GM19467 (cell line): ENCODE data around the gene CERK.

ENCODE experiments used
- ATAC-seq: cut with Tn5 transposase; IDR thresholded peaks from one replicate; pipeline ENCODE4 v1.9.1; 2021; ENCODE audit warnings: mild to moderate bottlenecking, moderate library complexity; ENCODE audit not compliant: unreplicated experiment

The CERK gene

DNA sequence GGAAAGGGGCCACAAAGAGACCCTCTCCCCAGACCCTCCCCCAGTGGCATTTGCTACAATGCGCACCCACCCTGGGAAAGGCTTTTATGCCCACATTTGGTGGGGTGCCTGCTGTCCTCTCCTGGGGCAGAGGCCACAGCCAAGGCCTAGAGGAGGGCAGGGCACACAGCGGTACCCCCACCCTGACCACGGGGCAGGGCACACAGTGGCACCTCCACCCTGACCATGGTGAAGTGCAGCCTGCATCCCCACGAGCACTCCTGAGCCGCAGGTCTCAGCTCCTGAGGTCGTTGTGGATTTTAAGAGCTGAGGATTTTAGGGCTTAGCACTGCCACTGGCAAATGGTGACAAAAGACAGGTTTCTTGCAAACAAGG is 34.1 kb downstream of the CERK start:
- ATAC-seq = no peak

DNA sequence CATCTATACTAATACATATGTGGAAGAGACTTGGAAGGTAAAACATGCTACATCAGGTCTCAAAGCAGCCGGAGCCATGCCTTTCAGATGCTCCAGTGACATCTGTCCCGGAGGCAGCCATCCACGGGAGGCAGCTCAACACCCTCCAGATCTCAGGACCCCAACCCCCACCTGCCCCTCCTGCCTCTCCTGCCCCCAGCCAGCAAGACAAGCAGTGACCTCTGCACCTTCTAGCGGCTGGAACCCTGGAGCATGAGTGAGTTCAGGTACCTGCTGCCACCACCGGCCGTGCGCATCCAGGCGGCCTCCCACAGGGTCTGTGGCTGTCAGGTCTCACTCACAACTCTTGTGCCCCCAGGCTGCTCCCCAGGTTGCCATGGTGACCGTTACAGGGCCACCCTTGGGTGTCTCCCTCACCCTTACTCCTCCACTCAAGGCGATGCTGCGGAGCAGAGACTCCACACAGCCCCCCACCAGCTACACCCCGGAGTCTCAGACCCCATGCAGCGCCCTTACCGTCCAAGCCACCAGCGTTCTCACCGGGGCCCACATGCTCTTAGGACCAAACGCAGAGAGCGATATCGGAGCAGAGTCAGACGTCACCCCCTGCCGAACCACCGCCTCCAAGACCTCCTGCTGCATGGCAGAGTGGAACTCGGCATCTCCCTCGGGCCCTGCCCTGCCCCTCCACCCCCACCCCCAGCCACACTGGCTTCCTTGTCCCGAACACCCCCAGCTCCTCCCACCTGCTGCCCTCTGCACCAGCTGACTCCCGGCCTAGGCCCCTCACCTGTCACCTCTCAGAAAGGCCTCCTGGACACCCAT is 34.7 kb downstream of the CERK start:
- no peak for ATAC-seq

DNA sequence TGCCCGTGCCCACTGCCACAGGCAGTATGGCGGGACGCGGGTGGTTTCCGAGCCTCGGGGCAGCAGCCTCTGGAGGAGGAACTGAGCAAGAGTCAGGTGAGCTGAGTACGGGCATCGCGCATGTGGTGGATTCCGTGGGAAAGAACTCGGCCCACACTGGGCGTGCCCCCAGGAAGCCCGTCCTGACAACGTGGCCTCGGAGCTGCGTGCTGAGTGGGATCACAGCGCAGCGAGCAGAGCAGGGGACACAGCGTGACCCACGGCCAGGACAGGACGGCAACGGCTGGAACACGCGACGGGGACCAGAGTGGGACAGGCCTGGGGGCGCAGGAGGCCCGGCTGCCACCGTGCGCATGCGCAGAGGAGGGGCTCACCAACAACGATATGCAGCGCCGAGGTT is 36.8 kb downstream of the CERK start:
- ATAC-seq = no peak

DNA sequence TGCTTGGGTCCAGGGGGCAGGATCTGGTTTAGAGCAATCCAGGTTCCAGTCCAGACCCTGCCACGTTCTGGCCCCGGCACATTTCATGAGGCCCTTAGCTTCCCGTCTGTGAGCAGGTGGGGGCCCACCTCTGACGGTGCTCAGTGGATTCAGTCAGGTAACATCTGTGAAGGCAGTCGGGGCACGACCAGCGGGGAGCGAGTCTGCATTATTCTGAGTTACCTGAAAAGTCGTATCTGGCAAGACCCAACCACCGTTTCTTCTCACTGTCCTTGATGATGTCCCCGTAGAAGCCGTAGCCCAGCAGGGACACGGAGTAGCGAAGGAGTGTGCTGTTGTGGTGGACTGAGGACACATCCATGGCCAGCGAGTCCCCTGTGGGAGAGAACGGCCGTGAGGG is 39.0 kb downstream of the CERK start:
- ATAC-seq = no peak

DNA sequence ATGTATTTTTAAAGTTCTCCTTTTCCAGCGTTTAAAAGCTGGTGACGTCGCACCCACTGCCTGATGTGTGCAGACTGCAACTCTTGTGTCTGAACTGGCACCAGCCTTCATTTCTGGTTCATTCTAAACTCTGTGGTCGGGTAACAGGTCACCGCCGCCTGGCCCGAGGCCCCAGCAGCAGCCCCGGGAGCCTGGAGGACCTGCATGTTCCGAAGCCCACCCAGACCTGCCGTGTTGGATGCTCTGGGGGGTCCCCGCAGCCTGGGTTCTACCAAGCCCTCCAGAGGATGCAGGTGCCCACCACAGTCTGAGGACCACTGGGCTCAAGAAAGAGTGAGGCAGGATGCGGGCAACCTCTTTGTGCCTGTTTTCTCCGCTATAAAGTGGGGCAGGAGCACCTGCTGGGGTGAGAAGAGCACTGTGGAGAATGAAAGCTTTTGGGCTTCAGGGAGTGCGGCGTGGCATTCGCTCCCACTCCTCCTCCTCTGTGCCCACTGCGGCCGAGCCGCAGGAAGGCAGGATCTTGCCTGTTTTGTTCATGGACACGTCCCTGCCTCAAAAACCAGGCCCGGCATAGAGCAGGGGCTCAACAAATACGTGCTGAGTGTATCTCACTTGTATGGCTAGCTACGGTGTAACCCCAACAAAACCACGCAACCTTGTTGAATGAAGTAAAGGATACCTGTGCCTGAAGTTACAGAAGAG is 40.1 kb downstream of the CERK start:
- no peak for ATAC-seq

DNA sequence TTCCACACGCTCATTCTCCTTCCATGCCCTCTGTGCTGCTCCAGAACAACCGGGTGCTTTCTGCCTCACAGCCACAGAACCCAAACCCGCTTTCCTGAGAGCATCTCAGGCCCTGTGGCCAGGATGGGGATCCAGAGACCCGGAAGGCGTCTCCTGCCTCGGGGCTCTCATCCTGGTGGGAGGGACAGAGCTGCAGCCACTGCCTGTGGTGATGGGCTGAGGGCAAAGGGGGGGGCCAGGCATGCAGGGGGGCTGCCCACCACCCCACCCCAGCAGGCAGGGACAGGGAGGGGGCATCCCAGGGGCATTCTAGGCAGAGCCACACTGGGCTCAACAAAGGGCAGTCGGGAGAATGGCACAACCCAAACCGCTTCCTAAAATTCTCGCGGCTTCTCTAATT is 41.4 kb downstream of the CERK start:
- no peak for ATAC-seq

DNA sequence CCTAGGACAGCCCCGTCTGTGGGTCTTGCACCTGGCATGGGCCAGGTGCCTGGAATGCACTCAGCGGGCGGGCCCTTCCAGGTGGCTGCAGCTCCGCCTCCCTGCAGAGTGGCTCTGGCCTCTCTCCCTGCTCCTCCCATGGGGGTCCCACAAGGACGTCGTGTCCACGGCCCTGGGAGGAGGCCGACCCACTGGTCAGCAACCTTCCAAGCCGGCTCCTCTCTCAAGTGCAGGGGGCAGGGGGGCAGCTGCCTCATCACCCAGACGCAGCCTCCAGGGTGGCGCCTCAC is 41.9 kb downstream of the CERK start:
- ATAC-seq = no peak

DNA sequence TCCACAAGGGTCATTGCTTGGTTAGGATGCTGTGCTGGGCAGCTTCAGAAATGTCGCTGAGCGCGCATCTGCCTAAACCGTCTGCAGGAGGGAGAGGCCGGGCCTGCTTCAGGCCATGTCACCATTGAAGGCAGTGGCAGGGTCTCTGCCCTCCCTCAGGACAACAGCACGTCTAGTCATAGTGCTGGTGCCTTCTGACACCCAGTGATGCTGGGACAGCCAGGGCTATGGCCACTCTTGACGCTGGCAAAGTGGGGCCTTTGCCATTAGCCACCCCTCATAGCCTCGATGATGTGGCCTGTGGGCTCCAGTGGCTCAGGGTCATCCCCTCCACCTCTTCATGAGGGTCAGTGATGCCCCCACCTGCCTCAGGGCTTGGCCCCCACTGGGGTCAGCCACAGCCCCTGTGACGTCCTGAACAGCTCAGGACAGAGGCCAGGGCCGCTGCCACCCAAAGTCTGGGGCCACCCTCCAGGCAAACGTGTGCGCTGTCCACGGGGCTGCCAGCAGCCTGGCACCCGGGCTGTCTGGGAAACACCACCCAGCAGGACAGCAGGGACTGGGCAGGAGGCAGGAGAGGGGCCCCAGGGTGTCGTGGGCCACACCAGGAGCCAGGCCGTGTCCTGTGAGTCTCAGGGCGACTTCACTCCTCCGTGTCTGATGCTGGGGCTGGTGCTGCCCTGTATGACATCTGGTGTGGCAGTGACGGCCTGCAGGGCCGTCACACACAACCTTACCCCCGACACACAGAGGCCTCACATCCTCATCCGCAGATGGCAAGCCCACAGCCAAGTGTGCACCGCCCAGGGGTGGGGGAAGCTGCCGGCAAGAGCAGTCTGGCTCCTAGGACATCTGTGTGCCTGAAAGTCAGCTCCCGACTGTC is 42.5 kb downstream of the CERK start:
- ATAC-seq = no peak

DNA sequence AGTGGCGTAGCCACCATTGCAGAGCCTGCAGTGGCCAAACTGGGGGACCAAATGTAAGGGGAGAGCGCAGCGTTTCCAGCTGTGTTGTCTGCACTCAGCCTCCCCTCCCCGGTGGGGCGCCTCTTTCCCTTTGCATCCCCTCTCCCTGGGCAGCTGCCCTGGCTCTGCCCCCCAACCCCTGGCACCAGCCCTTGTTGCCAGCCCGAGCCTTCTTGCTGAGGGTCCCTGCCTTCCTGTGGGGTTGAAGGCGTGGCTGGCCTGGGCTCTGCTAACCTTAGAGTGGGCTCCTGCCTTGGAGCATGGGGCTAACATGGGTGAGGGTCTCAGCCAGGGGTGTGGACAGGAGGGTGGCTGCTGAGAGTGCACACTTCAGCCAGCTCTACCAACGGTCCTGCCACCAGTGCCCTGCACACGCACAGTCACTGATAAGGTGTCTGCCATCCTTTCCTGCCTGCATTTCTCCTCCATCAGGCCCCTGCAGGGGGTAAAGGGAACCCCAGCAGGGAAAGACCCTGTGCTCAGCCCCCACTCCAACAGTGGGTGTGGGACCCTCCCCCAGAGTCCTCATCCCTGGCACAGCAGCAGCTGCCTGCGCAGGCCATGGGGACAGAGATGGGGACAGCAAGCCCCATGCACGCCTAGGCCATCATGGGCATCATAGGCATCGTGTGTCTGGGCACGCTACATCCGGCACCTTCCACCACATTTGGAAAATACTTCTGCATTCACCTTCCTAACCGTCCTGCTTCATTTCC is 43.5 kb downstream of the CERK start:
- no peak for ATAC-seq

DNA sequence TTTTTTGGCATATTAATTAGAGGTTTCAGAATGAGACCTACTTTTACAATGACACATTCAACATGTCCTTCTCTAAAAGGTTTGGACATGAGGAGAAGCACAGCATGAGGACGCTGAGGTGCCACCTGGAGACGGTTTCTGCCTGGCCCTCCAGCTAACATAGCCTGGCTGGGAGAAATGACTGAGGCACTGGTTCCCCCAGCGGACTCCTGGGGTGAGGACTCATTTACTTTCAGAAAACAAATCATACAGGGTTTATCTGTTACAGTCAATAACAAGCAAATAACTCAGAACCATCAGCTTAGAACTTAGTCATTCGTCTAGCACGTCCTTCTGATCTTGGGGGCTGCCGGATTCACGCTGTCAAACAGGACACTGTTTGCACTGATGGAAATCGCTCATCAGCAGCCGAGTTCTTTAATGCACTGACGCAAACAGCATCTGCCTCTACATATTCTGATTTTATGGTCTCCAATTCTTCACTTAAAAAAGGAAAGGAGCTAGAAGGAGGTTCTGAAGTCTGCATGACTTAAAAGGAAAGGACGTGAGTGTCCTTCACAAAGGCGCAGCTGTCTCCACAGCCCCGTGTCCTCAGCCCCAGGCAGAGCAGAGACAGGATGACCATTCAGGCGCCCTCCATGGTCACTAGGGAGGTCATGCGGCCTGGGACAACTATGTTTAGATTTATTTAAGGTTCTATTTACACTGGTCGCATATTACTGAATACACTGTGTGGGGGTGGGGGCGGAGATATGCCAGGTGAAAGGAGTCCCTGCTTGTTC is 44.2 kb downstream of the CERK start:
- ATAC-seq = no peak

DNA sequence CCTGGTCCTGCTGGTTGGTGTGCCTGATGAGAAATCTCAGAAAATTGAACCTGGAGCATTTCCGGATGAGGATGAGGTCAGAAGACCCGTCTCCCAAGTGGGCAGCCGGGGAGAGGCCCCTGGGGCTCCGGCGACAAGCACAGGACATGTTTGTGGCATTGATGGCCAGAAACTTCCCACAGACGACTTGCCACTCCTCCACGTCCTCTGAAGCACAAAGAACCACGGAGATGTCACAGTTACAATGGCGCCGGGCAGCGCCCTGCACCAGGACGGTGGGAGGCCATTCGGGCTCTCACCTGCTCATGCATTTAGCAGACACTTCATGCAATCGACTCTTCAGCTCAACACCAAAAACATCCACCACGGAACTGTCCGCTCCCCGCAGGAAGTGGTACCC is 46.5 kb downstream of the CERK start:
- no peak for ATAC-seq

DNA sequence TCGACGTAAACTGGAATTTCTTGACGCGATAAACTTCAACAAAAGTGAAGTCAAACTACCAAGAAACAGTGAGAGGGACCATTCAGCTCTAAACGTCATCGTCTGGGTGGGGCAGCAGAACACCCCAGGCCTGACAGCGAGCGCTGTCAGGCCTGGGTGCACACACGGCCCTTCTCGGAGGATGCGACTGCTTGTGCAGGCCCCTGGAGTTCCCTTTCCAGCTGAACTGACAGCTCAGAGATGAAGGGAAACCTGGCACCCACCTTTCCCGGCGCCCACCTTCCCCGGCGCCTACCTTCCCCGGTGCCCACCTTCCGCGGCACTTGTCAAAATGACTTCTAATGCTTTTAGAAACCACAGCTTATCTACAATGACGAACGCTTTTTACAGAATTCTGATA is 47.9 kb downstream of the CERK start:
- no peak for ATAC-seq

DNA sequence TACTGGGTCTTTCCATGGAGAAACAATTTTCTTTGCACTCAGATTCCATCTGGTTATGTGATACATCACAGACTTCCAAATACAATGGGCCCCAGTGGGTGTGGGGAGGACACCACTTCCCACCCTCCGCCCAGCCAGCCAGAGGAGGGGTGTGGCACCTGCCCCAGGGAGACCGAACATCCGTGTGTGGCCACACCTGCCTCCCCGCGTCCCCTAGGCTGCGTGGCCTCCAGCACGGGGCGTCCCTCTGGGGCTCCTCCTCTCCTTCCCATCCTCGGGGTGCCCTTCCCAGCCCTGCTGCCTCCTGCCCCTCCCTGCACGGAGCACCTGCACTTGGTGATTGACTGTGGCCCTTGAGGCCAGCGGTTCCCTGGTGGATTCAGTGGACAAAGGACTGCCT is 49.1 kb downstream of the CERK start:
- ATAC-seq = no peak

DNA sequence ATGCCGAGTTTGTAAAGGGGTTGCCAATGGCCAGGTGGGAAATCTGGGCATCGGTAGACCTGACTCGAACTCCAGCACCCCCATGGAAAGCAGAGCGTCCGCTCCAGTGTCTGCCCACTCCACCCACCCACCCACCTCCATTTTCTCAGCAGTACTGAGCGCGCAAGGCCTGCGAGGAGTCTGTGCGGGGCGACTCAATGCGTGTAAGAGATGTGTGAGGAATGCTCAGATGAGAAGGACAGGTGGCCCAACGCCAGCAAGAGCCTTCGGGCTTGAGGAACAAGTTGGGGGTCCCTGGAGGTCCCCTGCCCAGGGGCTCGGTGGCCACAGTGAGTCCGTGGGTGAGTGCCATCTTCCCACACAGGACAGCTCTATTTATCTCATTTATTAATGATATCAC is 50.6 kb downstream of the CERK start:
- ATAC-seq = no peak

DNA sequence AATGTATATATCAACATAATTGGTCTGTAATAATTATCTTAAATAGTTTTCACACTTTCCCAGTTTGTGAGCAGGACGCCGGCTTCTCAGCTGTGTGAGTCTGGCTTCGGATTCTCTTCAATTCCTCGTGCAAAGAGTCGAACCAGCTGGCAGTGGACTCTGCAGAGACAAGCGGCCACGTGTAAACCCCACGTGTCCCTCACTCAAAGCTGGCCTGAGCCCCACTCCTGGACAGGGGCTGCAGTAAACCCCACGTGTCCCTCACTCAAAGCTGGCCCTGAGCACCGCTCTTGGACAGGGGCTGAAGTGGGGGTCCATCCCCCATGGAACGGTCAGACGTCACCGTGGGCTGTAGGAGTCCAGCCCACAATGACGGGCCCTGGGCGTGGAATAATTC is 51.0 kb downstream of the CERK start:
- ATAC-seq = no peak

DNA sequence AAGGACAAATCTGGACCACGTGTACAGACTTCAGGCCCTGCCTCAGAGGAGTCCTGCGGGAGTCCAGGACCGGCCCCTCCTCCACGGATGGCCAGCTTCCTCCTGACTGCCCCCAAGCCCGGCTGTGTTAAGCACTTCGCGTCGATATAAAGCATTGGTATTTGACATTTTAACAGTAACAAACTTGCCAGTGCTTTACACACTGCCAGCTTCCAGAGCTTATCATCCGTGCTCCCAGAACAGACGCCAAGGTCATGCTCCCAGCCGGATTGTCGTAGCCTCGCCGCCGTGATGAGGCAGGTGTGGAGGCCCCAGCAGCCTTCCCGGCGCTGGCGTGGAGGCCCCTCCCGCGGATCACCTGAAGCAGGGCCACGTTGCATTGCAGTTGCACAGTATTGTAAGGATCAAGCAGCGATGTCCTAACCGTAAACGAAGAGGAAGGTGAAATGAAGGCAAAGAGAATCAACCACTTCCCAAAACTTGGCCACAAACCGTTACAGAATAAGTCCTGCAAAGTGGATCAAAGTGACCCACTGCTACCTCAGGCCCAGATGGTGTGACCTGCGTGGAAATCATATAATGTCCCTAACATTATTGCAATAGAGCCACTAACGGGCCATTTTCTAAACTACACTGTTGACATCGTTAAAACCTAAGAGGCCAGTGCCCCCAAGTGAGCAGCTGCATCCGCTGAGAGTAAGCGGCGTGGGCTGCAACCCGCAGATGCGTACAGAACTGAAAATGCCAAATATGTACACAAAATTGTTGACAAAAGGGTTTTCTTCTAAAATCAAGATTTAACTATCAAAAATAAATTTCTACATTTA is 51.6 kb downstream of the CERK start:
- ATAC-seq = no peak

DNA sequence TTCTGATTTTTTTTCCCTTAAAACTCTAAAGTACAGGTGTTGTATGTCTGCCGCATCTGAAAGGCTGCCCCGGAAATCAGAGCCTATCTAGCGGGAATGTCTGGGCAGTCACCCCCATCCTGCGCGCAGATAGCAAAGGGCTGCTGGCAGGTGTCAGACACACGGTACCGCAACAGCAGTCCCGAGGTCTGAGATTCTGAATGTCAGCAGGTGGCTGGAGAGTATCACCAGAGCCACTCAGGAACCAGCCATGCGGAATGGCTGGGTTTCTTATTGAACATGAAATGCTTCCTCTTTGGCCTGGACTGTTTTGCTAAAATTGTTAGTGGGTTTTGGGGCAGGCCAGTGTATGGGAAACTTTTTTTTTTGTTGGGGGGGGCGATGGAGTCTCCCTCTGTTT is 53.3 kb downstream of the CERK start:
- ATAC-seq = peak; percentile 72

DNA sequence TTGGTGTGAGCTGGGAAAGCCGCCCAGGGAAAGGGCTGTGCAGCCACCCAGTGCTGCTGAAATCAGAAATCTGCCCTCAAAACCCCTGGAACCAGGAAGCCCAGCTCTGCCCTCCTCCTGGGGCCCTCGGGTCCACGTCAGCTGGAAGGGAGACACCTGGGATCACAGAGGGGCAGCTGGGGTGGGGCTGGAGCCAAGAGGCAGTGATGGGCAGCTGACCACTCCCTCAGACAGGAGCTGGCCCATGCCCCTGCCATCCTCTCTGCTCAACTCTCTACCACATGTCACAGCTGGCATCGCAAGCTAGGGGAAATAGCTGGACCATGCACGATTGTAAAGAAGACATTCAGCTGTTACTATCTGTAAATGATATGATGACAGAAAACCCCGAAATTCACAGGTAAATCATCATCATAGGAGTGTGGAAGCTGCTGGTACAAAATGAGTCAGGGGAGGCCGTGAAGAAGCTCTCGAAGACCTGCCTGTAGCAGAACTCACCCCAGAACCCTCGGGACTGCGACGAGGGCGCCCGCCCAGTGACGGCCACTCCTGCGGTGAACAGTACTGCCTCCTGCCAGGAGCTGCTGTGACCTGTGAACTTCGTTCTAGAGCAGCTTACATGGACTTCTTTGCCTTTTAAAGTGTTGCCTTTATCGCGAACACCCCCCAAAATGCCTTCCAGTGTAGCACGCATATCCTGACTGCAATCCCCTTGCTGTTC is 55.9 kb downstream of the CERK start:
- no peak for ATAC-seq

DNA sequence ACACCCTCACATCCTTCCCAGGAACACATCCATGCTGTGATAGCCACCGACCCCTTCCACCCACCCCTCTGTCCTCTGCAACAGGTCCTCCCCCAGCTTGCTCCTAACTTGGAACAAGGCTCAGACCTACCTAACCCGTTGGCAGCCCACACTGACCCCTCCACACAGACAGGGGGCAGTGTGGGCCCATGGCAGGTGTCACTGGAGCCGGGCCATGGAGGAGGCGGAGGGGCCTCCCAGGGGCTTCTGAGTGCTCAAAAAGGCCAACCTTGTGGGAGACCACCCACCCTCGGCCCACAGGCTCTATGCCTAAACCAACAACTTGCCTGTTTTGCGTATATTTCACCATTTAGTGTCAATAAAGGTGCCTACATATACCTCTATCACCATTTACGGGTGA is 57.0 kb downstream of the CERK start:
- ATAC-seq = no peak
